ENCODE data around the gene FAM83C. TPM values are rescaled to one million over a fixed set of nuclear protein-coding genes. Genes with fewer than 3 reads are reported as not detected.

The FAM83C gene
- total RNA-seq, 1 experiment from 2014 or later, result not detected

GRCh38 chr20:35277531-35278395, 14.5 kb downstream of the FAM83C start, which contains the start of gene MMP24OS:
MMP24OS (minus strand) TSS chr20:35278122; CDS start chr20:35277929, 193 bp downstream.
- H3K36me3 ChIP-seq (ENCODE audit: control insufficient read depth in 1 of 2, insufficient read depth in 2 of 2, low read length in 2 of 2), result peaks cover 21 to 46% of the 10 kb centered on the region in 2 experiments
- POLR2A ChIA-PET, result interaction anchor here (0.7 to 1.0 kb wide), 6 partner anchors 12 to 177 kb away, joined by 3 to 8 read pairs (median 4); no protein-coding TSS in a partner anchor
- H3K79me2 ChIP-seq (ENCODE audit: insufficient read depth, low read length), result peaks cover 57% of the 10 kb centered on the region
- H3K4me3 ChIP-seq (replicated peaks in 1 of 2; ENCODE audit: low read depth in 1 of 2, low read length in 2 of 2), result peak within 1 kb of the TSS; percentile 83 to 87
- H4K20me1 ChIP-seq (ENCODE audit: insufficient read depth), result no peaks in the 10 kb centered on the region
- H2AFZ ChIP-seq (ENCODE audit: low read depth, low read length, poor library complexity, severe bottlenecking), result no peak within 1 kb of the TSS
- RAD21 ChIA-PET (ENCODE audit: low non-redundant PET in 1 of 2, low total read pairs in 2 of 2, uncharacterized antibody in 2 of 2, unreplicated experiment in 2 of 2), result interaction anchor here in 1 of 2 experiments (0.6 kb wide), 1 partner anchor 444 kb away, joined by 3 read pairs; no protein-coding TSS in a partner anchor
- H3K27me3 ChIP-seq (ENCODE audit: insufficient read depth, low read length), result no peaks in the 10 kb centered on the region
- peak within 1 kb of the TSS; percentile 80 for H3K9ac ChIP-seq (ENCODE audit: low read length)
- no peaks in the 10 kb centered on the region for H3K9me3 ChIP-seq (ENCODE audit: control insufficient read depth in 1 of 2, insufficient read depth in 1 of 2, low read depth in 1 of 2, low read length in 2 of 2)
- no TSS peak for BruUV-seq (replicated peaks)
- no peaks in the 10 kb centered on the region for H3K9me2 ChIP-seq (ENCODE audit: insufficient read depth)
- ATAC-seq, result peak; percentile 94
- DNase-seq (ENCODE audit: low read depth, low spot score), result peak; percentile 66
- CTCF ChIA-PET, result interaction anchor here (1.1 to 2.2 kb wide), 3 partner anchors 133 to 403 kb away, joined by 3 to 13 read pairs (median 3); no protein-coding TSS in a partner anchor
- H3K27ac ChIP-seq (ENCODE audit: low read depth, low read length), result peak within 1 kb of the TSS; percentile 78
- intact Hi-C loops (cut with micrococcal nuclease), result no loop called here
- H3K4me2 ChIP-seq (ENCODE audit: low read length), result peak within 1 kb of the TSS; percentile 88
- H3K4me1 ChIP-seq (ENCODE audit: control insufficient read depth in 1 of 2, insufficient read depth in 2 of 2, low read length in 2 of 2), result peaks cover 7 to 25% of the 10 kb centered on the region in 2 experiments; a peak in 3 of 4 replicates
- no peak for TF ChIP-seq CBX3 (IDR thresholded peaks at IDR 0.05; ENCODE audit: low read depth)
- no peak for TF ChIP-seq ZNF274 (IDR thresholded peaks at IDR 0.05; ENCODE audit: low read depth, low read length)
- peak; percentile 48; the same call in 1 of the 2 replicates for TF ChIP-seq SIN3A (IDR thresholded peaks at IDR 0.05; ENCODE audit: low read depth)
- no peak for TF ChIP-seq CEBPB (IDR thresholded peaks at IDR 0.05; ENCODE audit: low read depth)
- TF ChIP-seq SRF (IDR thresholded peaks at IDR 0.05; ENCODE audit: low read depth), result no peak
- peak; percentile 98 for TF ChIP-seq POLR2AphosphoS5 (IDR thresholded peaks at IDR 0.05; ENCODE audit: low read depth, low read length)
- TF ChIP-seq ZFX (IDR thresholded peaks at IDR 0.05), result peak; percentile 33; the same call in 1 of the 2 replicates
- no peak for TF ChIP-seq ATF3 (IDR thresholded peaks at IDR 0.05)
- TF ChIP-seq SP1 (IDR thresholded peaks at IDR 0.05; ENCODE audit: low read depth), result peak; percentile 30; the same call in 1 of the 2 replicates
- no peak; the same call in 1 of the 2 replicates for TF ChIP-seq ELF1 (IDR thresholded peaks at IDR 0.05; ENCODE audit: borderline replicate concordance, low read depth)
- no peak for TF ChIP-seq YY1 (IDR thresholded peaks at IDR 0.05; ENCODE audit: extremely low read depth, insufficient replicate concordance, low read depth, low read length)
- TF ChIP-seq ZBTB33 (IDR thresholded peaks at IDR 0.05; ENCODE audit: extremely low read depth, insufficient replicate concordance, low read length), result no peak
- TF ChIP-seq TCF7L2 (IDR thresholded peaks at IDR 0.05; ENCODE audit: borderline replicate concordance, extremely low read depth, insufficient read depth, insufficient read length), result no peak
- TF ChIP-seq CTCF (IDR thresholded peaks at IDR 0.05 in 2 of 3, conservative IDR thresholded peaks at IDR 0.05 in 1 of 3; ENCODE audit: borderline replicate concordance in 1 of 3, insufficient read depth in 1 of 3, low read depth in 2 of 3, low read length in 2 of 3), result peak in 2 of 3 experiments; percentile 8 to 22; a peak in 2 of 6 replicates
- TF ChIP-seq EZH2 (IDR thresholded peaks at IDR 0.05), result no peak
- TF ChIP-seq POLR2A (IDR thresholded peaks at IDR 0.05; ENCODE audit: borderline replicate concordance, extremely low read depth, insufficient read depth, insufficient read length), result peak; percentile 39
- TF ChIP-seq EZH2phosphoT487 (IDR thresholded peaks at IDR 0.05; ENCODE audit: borderline replicate concordance), result no peak
